Stimulated activated CD8-positive, alpha-beta memory T cell treated with anti-CD3 and anti-CD28 coated beads, Interleukin-7, amount 100 ng/mL, for 48 hours (primary cell): ENCODE results near the gene SOX13.

Source experiments
- DNase-seq, 2 donors: peaks; one replicate each; pipeline ENCODE4 v3.0.0-alpha.2; 2020; ENCODE audit warnings: low read depth in 1 of 2; ENCODE audit errors: extremely low read depth in 1 of 2

SOX13 gene

GRCh38 chr1:204062106-204062505, 10.8 kb upstream of the SOX13 start:
- DNase-seq = no peak

- no peak for DNase-seq
These were observed 7.5 kb upstream of the SOX13 start for GRCh38 chr1:204065174-204065985.

- no peak for DNase-seq
These were observed 7.0 kb upstream of the SOX13 start for GRCh38 chr1:204065986-204066300.

- DNase-seq = no peak
These were observed 5.0 kb upstream of the SOX13 start for GRCh38 chr1:204067935-204068334.

GRCh38 chr1:204069887-204070286, 3.0 kb upstream of the SOX13 start:
- no peak for DNase-seq

- DNase-seq = no peak
These were observed 2.0 kb upstream of the SOX13 start for GRCh38 chr1:204070895-204071294.

GRCh38 chr1:204073837-204074273, 940 bp downstream of the SOX13 start:
- DNase-seq = no peak

GRCh38 chr1:204074274-204075138, 1.6 kb downstream of the SOX13 start:
- no peak for DNase-seq

- no peak for DNase-seq
These were observed 2.2 kb downstream of the SOX13 start for GRCh38 chr1:204075139-204075521.

GRCh38 chr1:204075890-204076846, 3.3 kb downstream of the SOX13 start:
- DNase-seq = no peak

- no peak for DNase-seq
These were observed 4.0 kb downstream of the SOX13 start for GRCh38 chr1:204076891-204077290.

GRCh38 chr1:204077979-204078696, 5.2 kb downstream of the SOX13 start:
- no peak for DNase-seq

GRCh38 chr1:204079608-204079999, 6.7 kb downstream of the SOX13 start:
- DNase-seq = no peak

- DNase-seq = no peak
These were observed 7.4 kb downstream of the SOX13 start for GRCh38 chr1:204080163-204080903.

GRCh38 chr1:204081164-204081790, 8.4 kb downstream of the SOX13 start:
- DNase-seq = no peak

- no peak for DNase-seq
These were observed 9.0 kb downstream of the SOX13 start for GRCh38 chr1:204081791-204082513.

GRCh38 chr1:204083491-204083890, 10.6 kb downstream of the SOX13 start:
- DNase-seq = no peak

GRCh38 chr1:204084247-204084772, 11.4 kb downstream of the SOX13 start:
- DNase-seq = no peak
